Measurements from ENCODE around the gene TUBA1B.

- TF ChIP-seq ZNF175 (tag by site-specific recombination; IDR thresholded peaks at IDR 0.05), result no peak
- peak; percentile 67 for TF ChIP-seq CTCF (tag by site-specific recombination; IDR thresholded peaks at IDR 0.05)
- TF ChIP-seq ZNF837 (tag by site-specific recombination; IDR thresholded peaks at IDR 0.05), result no peak
- TF ChIP-seq ZNF510 (tag by site-specific recombination; IDR thresholded peaks at IDR 0.05; ENCODE audit: insufficient replicate concordance), result no peak
- TF ChIP-seq ZNF155 (tag by site-specific recombination; IDR thresholded peaks at IDR 0.05), result no peak
- TF ChIP-seq PRDM10 (tag by site-specific recombination; IDR thresholded peaks at IDR 0.05), result no peak
- TF ChIP-seq REST (tag by site-specific recombination; IDR thresholded peaks at IDR 0.05), result no peak
- TF ChIP-seq EGR2 (tag by site-specific recombination; IDR thresholded peaks at IDR 0.05; ENCODE audit: low read depth), result no peak
- TF ChIP-seq ZBTB7A (tag by site-specific recombination; IDR thresholded peaks at IDR 0.05; ENCODE audit: low read depth), result no peak
- no peak for TF ChIP-seq YY1 (tag by site-specific recombination; IDR thresholded peaks at IDR 0.05)
Measured at GRCh38 chr12:49098035-49098451, 33.2 kb downstream of the TUBA1B start.
